Gastrocnemius medialis (tissue), 4 donors: Measurements from ENCODE around the gene PLB1.

ENCODE experiments used
- CTCF ChIP-seq, 5 experiments: fragments of 450-650 bp in 3 of 5; fragments of 200-600 bp in 2 of 5; sonication (generic) in 2 of 5; IDR thresholded peaks in 4 of 5; conservative IDR thresholded peaks in 1 of 5; 1 replicate in 4 of 5; 2 replicates in 1 of 5; pipeline ENCODE4 v1.5.1; 2016 to 2019; ENCODE audit warnings: antibody characterized with exemption in 5 of 5, mild to moderate bottlenecking in 3 of 5, moderate library complexity in 3 of 5
- POLR2A ChIP-seq, 2 donors: fragments of 450-650 bp; IDR thresholded peaks; one replicate each; pipeline ENCODE4 v1.6.1; 2017; ENCODE audit warnings: antibody characterized with exemption in 2 of 2, mild to moderate bottlenecking in 2 of 2, moderate library complexity in 2 of 2

- TF ChIP-seq CTCF (IDR thresholded peaks at IDR 0.05 in 4 of 5, conservative IDR thresholded peaks at IDR 0.05 in 1 of 5) (no peak), POLR2A (IDR thresholded peaks at IDR 0.05) (no peak)
These were observed 167.5 kb downstream of the PLB1 start for GRCh38 chr2:28663359-28663758.
